H1 (cell line): ENCODE data around the gene RCC1.
"Not testable (repeated sequence)": the region's sequence is repeated elsewhere in the genome, so short reads cannot be mapped to it uniquely, and the experiment has no call there.

Experiments used
- EP300 ChIP-seq, 2 experiments: IDR thresholded peaks; 1 replicate in 1 of 2; 2 replicates in 1 of 2; pipeline ENCODE4 v1.6.1; 2011 to 2012; ENCODE audit warnings: low read depth in 2 of 2, low read length in 2 of 2, mild to moderate bottlenecking in 2 of 2, borderline replicate concordance in 1 of 2, inconsistent platforms in 1 of 2, moderate library complexity in 1 of 2
- EZH2 ChIP-seq: fragments of 200-600 bp; sonication (generic); IDR thresholded peaks from 2 replicates; pipeline ENCODE4 v1.7.1; 2012; ENCODE audit warnings: low read depth, mild to moderate bottlenecking, moderate library complexity, low read length, inconsistent platforms; ENCODE audit not compliant: severe bottlenecking
- JUN ChIP-seq: IDR thresholded peaks from 2 replicates; pipeline ENCODE4 v1.6.1; 2011; ENCODE audit warnings: low read depth, mild to moderate bottlenecking, improper control_type of control experiment, low read length
- KDM5A ChIP-seq: fragments of 200-600 bp; IDR thresholded peaks from 2 replicates; pipeline ENCODE4 v1.7.1; 2012; ENCODE audit warnings: mild to moderate bottlenecking, low read length, inconsistent platforms, mixed read lengths
- POLR2A ChIP-seq, 2 experiments: IDR thresholded peaks; 1 replicate in 1 of 2; 2 replicates in 1 of 2; pipeline ENCODE4 v1.6.1; 2011; ENCODE audit warnings: low read depth in 2 of 2, low read length in 2 of 2, mild to moderate bottlenecking in 2 of 2; ENCODE audit errors: control extremely low read depth in 1 of 2
- POLR2AphosphoS5 ChIP-seq: IDR thresholded peaks from 2 replicates; pipeline ENCODE4 v1.6.1; 2011; ENCODE audit warnings: low read depth, low read length
- RAD21 ChIP-seq, 2 experiments: IDR thresholded peaks in 1 of 2; conservative IDR thresholded peaks in 1 of 2; 2 replicates each; pipeline ENCODE4 v1.6.1; 2011; ENCODE audit warnings: low read depth in 2 of 2, low read length in 2 of 2, improper control_type of control experiment in 1 of 2, inconsistent platforms in 1 of 2, mild to moderate bottlenecking in 1 of 2, moderate library complexity in 1 of 2
- SP4 ChIP-seq: IDR thresholded peaks from 2 replicates; pipeline ENCODE4 v1.6.1; 2012; ENCODE audit warnings: low read length, inconsistent platforms
- TAF1 ChIP-seq: IDR thresholded peaks from 2 replicates; pipeline ENCODE4 v1.6.1; 2011; ENCODE audit warnings: mild to moderate bottlenecking, low read depth, low read length
- TBP ChIP-seq: IDR thresholded peaks from 2 replicates; pipeline ENCODE4 v1.6.1; 2011; ENCODE audit warnings: low read depth, low read length, improper control_type of control experiment
- ZNF274 ChIP-seq: IDR thresholded peaks from 2 replicates; pipeline ENCODE4 v1.7.0; 2012; ENCODE audit warnings: low read length, borderline replicate concordance; ENCODE audit errors: extremely low read depth
- TF ChIP-seq, protein P1 (sequence below), 3 experiments: IDR thresholded peaks; 1 replicate in 2 of 3; 2 replicates in 1 of 3; pipeline versions ENCODE4 v1.5.1 to v1.6.1; 2011; ENCODE audit warnings: low read length in 3 of 3, mild to moderate bottlenecking in 3 of 3, inconsistent platforms in 2 of 3, low read depth in 1 of 3, moderate library complexity in 1 of 3; ENCODE audit not compliant: insufficient read depth in 1 of 3; ENCODE audit errors: control extremely low read depth in 1 of 3

DNA sequence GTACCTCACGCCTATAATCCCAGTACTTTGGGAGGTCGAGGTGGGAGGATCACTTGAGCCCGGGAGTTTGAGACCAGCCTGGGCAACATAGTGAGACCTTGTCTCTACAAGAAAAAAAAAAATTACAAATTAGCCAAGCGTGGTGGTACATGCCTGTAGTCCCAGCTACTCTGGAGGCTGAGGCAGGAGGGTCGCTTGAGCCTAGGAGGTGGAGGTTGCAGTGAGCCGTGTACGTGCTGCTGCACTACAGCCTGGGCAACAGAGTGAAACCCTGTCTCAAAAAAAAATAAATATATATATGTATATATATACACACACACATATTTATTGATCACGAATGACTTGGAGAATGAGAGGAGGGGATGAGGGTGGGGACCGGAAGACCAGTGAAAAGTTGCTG, 16.7 kb downstream of the RCC1 start:
- TF ChIP-seq, protein P1, sequence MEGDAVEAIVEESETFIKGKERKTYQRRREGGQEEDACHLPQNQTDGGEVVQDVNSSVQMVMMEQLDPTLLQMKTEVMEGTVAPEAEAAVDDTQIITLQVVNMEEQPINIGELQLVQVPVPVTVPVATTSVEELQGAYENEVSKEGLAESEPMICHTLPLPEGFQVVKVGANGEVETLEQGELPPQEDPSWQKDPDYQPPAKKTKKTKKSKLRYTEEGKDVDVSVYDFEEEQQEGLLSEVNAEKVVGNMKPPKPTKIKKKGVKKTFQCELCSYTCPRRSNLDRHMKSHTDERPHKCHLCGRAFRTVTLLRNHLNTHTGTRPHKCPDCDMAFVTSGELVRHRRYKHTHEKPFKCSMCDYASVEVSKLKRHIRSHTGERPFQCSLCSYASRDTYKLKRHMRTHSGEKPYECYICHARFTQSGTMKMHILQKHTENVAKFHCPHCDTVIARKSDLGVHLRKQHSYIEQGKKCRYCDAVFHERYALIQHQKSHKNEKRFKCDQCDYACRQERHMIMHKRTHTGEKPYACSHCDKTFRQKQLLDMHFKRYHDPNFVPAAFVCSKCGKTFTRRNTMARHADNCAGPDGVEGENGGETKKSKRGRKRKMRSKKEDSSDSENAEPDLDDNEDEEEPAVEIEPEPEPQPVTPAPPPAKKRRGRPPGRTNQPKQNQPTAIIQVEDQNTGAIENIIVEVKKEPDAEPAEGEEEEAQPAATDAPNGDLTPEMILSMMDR (IDR thresholded peaks at IDR 0.05; ENCODE audit: control extremely low read depth in 1 of 3, insufficient read depth in 1 of 3, low read depth in 1 of 3, low read length in 3 of 3), result not testable (repeated sequence)
- not testable (repeated sequence) for TF ChIP-seq TBP; ZNF274; SP4; EZH2; KDM5A; JUN; RAD21 (IDR thresholded peaks at IDR 0.05 in 1 of 2, conservative IDR thresholded peaks at IDR 0.05 in 1 of 2; ENCODE audit: low read depth in 2 of 2, low read length in 2 of 2); POLR2A (IDR thresholded peaks at IDR 0.05; ENCODE audit: control extremely low read depth in 1 of 2, low read depth in 2 of 2, low read length in 2 of 2); POLR2AphosphoS5; EP300 (IDR thresholded peaks at IDR 0.05; ENCODE audit: borderline replicate concordance in 1 of 2, low read depth in 2 of 2, low read length in 2 of 2); TAF1
